Right atrium auricular region (tissue), 2 donors: ENCODE data around the gene KHSRP. TPM values are rescaled to one million over a fixed set of nuclear protein-coding genes. Genes with fewer than 3 reads are reported as not detected.

Source experiments
- DNase-seq: peaks from one replicate; pipeline ENCODE4 v3.0.0-alpha.2; 2019; ENCODE audit warnings: low spot score
- H3K27ac ChIP-seq, 2 donors: fragments of 200-600 bp; sonication (generic); 1 replicate in 1 of 2; 2 replicates in 1 of 2; pipeline ENCODE4 v1.5.1; 2016 to 2019
- H3K27me3 ChIP-seq, 2 donors: fragments of 200-600 bp; sonication (generic); one replicate each; pipeline versions ENCODE4 v1.5.1 to v1.6.0; 2017 to 2019
- H3K36me3 ChIP-seq: fragments of 200-600 bp; sonication (generic); one replicate; pipeline ENCODE4 v1.5.1; 2016
- H3K4me1 ChIP-seq, 2 donors: fragments of 200-600 bp; sonication (generic); one replicate each; pipeline versions ENCODE4 v1.5.1 to v1.6.0; 2017 to 2019
- H3K4me3 ChIP-seq, 2 donors: fragments of 200-600 bp; sonication (generic); 1 replicate in 1 of 2; 2 replicates in 1 of 2; pipeline ENCODE4 v1.5.1; 2017 to 2019; ENCODE audit warnings: mild to moderate bottlenecking in 1 of 2, moderate library complexity in 1 of 2
- H3K9me3 ChIP-seq, 2 donors: fragments of 200-600 bp; sonication (generic); one replicate each; pipeline ENCODE4 v1.5.1; 2019
- total RNA-seq, 2 donors: library from RNA; depleted of rRNA; stranded (reverse); fragments of >200 nt; gene quantifications; one replicate each; pipeline ENCODE4 v1.1.0, GENCODE V29; 2016
- TF ChIP-seq, protein P1 (sequence below), 2 donors: fragments of 200-600 bp; sonication (generic); IDR thresholded peaks; one replicate each; pipeline ENCODE4 v1.5.1; 2019; ENCODE audit warnings: antibody characterized with exemption in 2 of 2

KHSRP gene
- total RNA-seq, 2 donors from 2014 or later: 55.3 to 95.7 TPM

DNA sequence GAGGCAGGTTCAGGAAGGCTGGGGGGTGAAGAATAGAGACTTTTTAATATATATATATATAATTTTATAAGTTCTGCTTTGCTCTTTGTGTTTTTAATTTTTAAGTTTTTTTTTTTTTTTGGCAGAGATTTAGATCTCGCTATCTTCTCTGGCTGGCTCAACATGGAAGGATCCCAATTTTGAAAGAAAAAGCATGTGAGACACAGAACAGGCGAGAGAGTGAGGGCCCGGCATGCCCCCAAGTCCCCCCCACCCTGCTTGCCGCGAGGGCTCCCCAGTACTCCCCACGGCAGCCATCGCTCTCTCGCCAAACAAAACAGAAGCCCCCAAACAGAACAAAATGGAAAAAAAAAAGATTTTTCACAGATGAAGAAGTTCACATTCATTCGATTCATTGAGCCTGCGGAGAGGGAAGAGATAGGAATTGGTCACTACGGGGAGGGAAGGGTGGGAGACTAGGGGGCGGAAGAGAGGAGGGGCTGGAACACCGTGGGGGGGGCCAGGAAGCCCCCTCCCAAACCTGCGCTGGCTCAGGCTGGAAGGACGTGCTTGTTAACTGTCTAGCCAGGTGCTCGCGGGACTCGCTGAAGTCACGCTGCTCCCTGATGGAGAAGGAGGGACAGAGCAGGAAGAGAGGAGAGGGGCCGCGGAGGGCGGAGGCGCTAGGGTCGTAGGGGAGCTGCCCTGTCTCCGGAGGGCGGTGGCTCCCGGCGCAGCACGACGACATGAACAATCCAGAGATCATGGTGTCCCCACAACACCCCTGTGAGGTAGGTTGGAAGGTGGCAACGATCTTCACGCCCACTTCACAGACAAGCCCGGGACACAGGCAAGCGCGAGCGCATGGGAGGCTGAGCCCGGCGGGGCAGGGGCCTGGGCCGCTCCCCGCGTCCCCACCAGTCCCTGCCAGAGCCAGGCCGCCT lies 10.6 kb downstream of the KHSRP start:
- DNase-seq: no peak
- no peak overlapping the region for H3K27ac ChIP-seq
- no peaks in the 10 kb centered on the region for H3K27me3 ChIP-seq
- H3K4me1 ChIP-seq: no peaks in the 10 kb centered on the region
- peaks cover 57% of the 10 kb centered on the region for H3K36me3 ChIP-seq
- H3K4me3 ChIP-seq: no peak overlapping the region
- TF ChIP-seq, protein P1, sequence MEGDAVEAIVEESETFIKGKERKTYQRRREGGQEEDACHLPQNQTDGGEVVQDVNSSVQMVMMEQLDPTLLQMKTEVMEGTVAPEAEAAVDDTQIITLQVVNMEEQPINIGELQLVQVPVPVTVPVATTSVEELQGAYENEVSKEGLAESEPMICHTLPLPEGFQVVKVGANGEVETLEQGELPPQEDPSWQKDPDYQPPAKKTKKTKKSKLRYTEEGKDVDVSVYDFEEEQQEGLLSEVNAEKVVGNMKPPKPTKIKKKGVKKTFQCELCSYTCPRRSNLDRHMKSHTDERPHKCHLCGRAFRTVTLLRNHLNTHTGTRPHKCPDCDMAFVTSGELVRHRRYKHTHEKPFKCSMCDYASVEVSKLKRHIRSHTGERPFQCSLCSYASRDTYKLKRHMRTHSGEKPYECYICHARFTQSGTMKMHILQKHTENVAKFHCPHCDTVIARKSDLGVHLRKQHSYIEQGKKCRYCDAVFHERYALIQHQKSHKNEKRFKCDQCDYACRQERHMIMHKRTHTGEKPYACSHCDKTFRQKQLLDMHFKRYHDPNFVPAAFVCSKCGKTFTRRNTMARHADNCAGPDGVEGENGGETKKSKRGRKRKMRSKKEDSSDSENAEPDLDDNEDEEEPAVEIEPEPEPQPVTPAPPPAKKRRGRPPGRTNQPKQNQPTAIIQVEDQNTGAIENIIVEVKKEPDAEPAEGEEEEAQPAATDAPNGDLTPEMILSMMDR (IDR thresholded peaks at IDR 0.05): no peak
- H3K9me3 ChIP-seq: no peaks in the 10 kb centered on the region

DNA sequence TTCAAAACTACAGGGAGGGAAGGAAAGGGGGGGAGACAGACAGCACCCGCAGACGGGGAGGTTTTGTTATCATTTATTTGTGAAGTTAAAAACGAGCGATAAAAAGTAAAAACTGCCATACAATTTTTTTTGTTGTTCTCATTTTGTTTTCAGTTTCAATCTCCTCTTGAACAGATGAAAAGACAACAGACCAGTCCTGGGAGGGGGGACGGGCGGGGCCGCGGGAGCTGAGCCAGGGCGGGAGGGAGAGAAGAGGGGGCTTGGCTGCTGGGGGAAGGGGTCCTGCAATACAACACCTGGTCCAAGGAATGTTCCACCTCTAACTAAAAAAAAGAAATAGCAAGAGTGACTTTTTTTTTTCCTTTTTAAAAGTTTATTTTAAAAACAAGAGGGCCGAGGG lies 11.3 kb downstream of the KHSRP start:
- TF ChIP-seq, protein P1 (IDR thresholded peaks at IDR 0.05): no peak
- no peaks in the 10 kb centered on the region for H3K4me1 ChIP-seq
- H3K27ac ChIP-seq: no peak overlapping the region
- no peak for DNase-seq
- H3K27me3 ChIP-seq: no peaks in the 10 kb centered on the region
- peaks cover 50% of the 10 kb centered on the region for H3K36me3 ChIP-seq
- H3K9me3 ChIP-seq: no peaks in the 10 kb centered on the region
- no peak overlapping the region for H3K4me3 ChIP-seq

DNA sequence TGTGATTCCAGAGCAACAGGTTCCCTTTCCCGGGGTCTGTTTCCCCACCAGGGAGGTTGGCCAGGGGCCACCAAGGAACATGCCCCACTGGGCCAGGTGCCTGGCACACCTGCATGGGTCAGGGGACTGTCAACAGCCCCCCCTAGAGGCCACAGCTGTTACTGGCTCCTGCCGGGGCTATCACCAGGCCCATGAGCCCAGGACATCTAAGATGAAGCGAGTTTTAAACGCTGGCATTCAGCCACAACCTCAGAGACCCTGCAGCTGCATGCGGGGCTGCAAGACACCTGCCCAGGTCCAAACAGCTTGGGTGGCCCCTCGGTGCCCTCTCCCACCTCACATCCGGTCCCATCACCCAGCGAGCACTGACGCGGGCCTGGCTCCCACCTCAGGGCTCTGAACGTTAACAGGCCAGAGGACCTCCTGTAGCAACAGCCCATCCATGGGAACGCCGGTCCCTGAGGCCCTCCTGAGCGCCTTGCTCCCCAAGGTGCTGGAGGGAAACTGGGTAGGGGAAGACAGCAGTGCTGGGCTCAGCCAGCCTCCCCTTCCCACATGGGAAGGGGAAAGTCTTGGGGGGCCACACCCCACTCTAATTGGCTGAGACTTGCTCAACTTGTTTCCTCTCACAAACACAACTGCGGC lies 12.0 kb downstream of the KHSRP start:
- H3K4me1 ChIP-seq: no peaks in the 10 kb centered on the region
- TF ChIP-seq, protein P1 (IDR thresholded peaks at IDR 0.05): peak in 1 of 2 donors; percentile 53
- peaks cover 43% of the 10 kb centered on the region for H3K36me3 ChIP-seq
- no peak overlapping the region for H3K27ac ChIP-seq
- DNase-seq: no peak
- no peak overlapping the region for H3K4me3 ChIP-seq
- no peaks in the 10 kb centered on the region for H3K27me3 ChIP-seq
- no peaks in the 10 kb centered on the region for H3K9me3 ChIP-seq

DNA sequence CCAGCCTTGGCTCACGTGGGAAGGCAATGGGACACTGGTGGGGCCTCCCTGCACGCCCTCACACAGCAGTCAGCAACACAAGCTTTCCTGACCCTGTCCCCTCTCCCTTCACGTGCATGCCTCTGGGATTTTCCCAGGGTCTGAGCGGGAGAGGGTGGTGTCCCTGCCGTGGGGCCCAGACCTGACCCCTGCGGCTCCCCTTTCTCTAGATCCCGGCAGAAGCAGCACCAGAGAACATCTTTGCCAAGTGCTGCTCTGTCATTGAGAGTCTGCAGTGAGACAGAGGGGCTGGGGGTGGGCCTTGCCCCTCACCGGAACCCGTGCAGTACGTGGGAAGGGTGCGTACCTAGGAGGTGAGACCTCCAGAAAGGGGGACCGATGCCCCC lies 12.6 kb downstream of the KHSRP start:
- TF ChIP-seq, protein P1 (IDR thresholded peaks at IDR 0.05): no peak
- peaks cover 38% of the 10 kb centered on the region for H3K36me3 ChIP-seq
- no peaks in the 10 kb centered on the region for H3K27me3 ChIP-seq
- H3K27ac ChIP-seq: no peak overlapping the region
- no peaks in the 10 kb centered on the region for H3K9me3 ChIP-seq
- no peak for DNase-seq
- no peaks in the 10 kb centered on the region for H3K4me1 ChIP-seq
- H3K4me3 ChIP-seq: no peak overlapping the region

DNA sequence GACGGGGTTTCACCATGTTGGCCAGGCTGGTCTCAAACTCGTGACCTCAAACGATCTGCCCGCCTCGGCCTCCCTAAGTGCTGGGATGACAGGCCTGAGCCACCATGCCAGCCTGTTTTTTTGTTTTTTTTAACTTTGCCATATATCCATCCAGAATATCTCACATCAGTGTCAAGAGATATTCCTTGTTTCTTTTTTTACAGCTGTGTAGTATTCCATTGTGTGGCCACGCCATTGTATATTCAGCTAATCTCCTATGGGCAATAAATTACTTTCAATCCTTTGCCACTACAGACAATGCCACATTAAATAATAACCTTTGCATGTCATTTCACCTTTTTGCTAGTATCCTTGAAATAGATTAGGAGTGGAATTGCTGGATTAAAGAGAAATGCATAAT lies 15.3 kb downstream of the KHSRP start:
- TF ChIP-seq, protein P1 (IDR thresholded peaks at IDR 0.05): no peak
- Histone ChIP-seq H3K36me3 (peaks cover 11% of the 10 kb centered on the region), H3K9me3 (no peaks in the 10 kb centered on the region), H3K4me3 (no peak overlapping the region), H3K4me1 (no peaks in the 10 kb centered on the region), H3K27ac (no peak overlapping the region), H3K27me3 (no peaks in the 10 kb centered on the region)
- no peak for DNase-seq
